Measurements from ENCODE around the gene MACROD2.

The MACROD2 gene

GRCh38 chr20:15564981-15565380 lies 1569.7 kb downstream of the MACROD2 start:
- DNase-seq (ENCODE audit: low read depth in 1 of 2, low spot score in 1 of 2) = no peak
- TF ChIP-seq JUND (IDR thresholded peaks at IDR 0.05; ENCODE audit: low read depth) = no peak
- in situ Hi-C loops (cut with HindIII; ENCODE audit: low pct_unique_long_range_greater_than_20kb, low sequenced_read_pairs) = no loop called here

GRCh38 chr20:15565786-15566185 lies 1570.5 kb downstream of the MACROD2 start:
- in situ Hi-C loops (cut with HindIII; ENCODE audit: low pct_unique_long_range_greater_than_20kb, low sequenced_read_pairs) = no loop called here
- no peak for DNase-seq (ENCODE audit: low read depth in 1 of 2, low spot score in 1 of 2)
- no peak for TF ChIP-seq JUND (IDR thresholded peaks at IDR 0.05; ENCODE audit: low read depth)

- in situ Hi-C loops (cut with HindIII; ENCODE audit: low pct_unique_long_range_greater_than_20kb, low sequenced_read_pairs) = no loop called here
- TF ChIP-seq JUND (IDR thresholded peaks at IDR 0.05; ENCODE audit: low read depth) = no peak
- DNase-seq (ENCODE audit: low read depth in 1 of 2, low spot score in 1 of 2) = no peak
Observed at GRCh38 chr20:15567219-15567618, 1571.9 kb downstream of the MACROD2 start.

GRCh38 chr20:15570156-15570555 lies 1574.8 kb downstream of the MACROD2 start:
- no peak for TF ChIP-seq JUND (IDR thresholded peaks at IDR 0.05; ENCODE audit: low read depth)
- DNase-seq (ENCODE audit: low read depth in 1 of 2, low spot score in 1 of 2) = no peak
- in situ Hi-C loops (cut with HindIII; ENCODE audit: low pct_unique_long_range_greater_than_20kb, low sequenced_read_pairs) = no loop called here

GRCh38 chr20:15571056-15571455 lies 1575.7 kb downstream of the MACROD2 start:
- in situ Hi-C loops (cut with HindIII; ENCODE audit: low pct_unique_long_range_greater_than_20kb, low sequenced_read_pairs) = no loop called here
- no peak for DNase-seq (ENCODE audit: low read depth in 1 of 2, low spot score in 1 of 2)
- no peak for TF ChIP-seq JUND (IDR thresholded peaks at IDR 0.05; ENCODE audit: low read depth)

- DNase-seq (ENCODE audit: low read depth in 1 of 2, low spot score in 1 of 2) = no peak
- in situ Hi-C loops (cut with HindIII; ENCODE audit: low pct_unique_long_range_greater_than_20kb, low sequenced_read_pairs) = no loop called here
- TF ChIP-seq JUND (IDR thresholded peaks at IDR 0.05; ENCODE audit: low read depth) = no peak
Observed at GRCh38 chr20:15575255-15575654, 1579.9 kb downstream of the MACROD2 start.

GRCh38 chr20:15576411-15576810 lies 1581.1 kb downstream of the MACROD2 start:
- no peak for TF ChIP-seq JUND (IDR thresholded peaks at IDR 0.05; ENCODE audit: low read depth)
- DNase-seq (ENCODE audit: low read depth in 1 of 2, low spot score in 1 of 2) = no peak
- in situ Hi-C loops (cut with HindIII; ENCODE audit: low pct_unique_long_range_greater_than_20kb, low sequenced_read_pairs) = no loop called here

GRCh38 chr20:15578113-15578512 lies 1582.8 kb downstream of the MACROD2 start:
- TF ChIP-seq JUND (IDR thresholded peaks at IDR 0.05; ENCODE audit: low read depth) = no peak
- in situ Hi-C loops (cut with HindIII; ENCODE audit: low pct_unique_long_range_greater_than_20kb, low sequenced_read_pairs) = no loop called here
- no peak for DNase-seq (ENCODE audit: low read depth in 1 of 2, low spot score in 1 of 2)

GRCh38 chr20:15579688-15580087 lies 1584.4 kb downstream of the MACROD2 start:
- DNase-seq (ENCODE audit: low read depth in 1 of 2, low spot score in 1 of 2) = no peak
- no peak for TF ChIP-seq JUND (IDR thresholded peaks at IDR 0.05; ENCODE audit: low read depth)
- in situ Hi-C loops (cut with HindIII; ENCODE audit: low pct_unique_long_range_greater_than_20kb, low sequenced_read_pairs) = no loop called here

- no peak for DNase-seq (ENCODE audit: low read depth in 1 of 2, low spot score in 1 of 2)
- no peak for TF ChIP-seq JUND (IDR thresholded peaks at IDR 0.05; ENCODE audit: low read depth)
- in situ Hi-C loops (cut with HindIII; ENCODE audit: low pct_unique_long_range_greater_than_20kb, low sequenced_read_pairs) = no loop called here
Observed at GRCh38 chr20:15582146-15582760, 1586.9 kb downstream of the MACROD2 start.

- no peak for DNase-seq (ENCODE audit: low read depth in 1 of 2, low spot score in 1 of 2)
- TF ChIP-seq JUND (IDR thresholded peaks at IDR 0.05; ENCODE audit: low read depth) = no peak
- in situ Hi-C loops (cut with HindIII; ENCODE audit: low pct_unique_long_range_greater_than_20kb, low sequenced_read_pairs) = no loop called here
Observed at GRCh38 chr20:15584507-15584906, 1589.2 kb downstream of the MACROD2 start.

- in situ Hi-C loops (cut with HindIII; ENCODE audit: low pct_unique_long_range_greater_than_20kb, low sequenced_read_pairs) = no loop called here
- no peak for TF ChIP-seq JUND (IDR thresholded peaks at IDR 0.05; ENCODE audit: low read depth)
- no peak for DNase-seq (ENCODE audit: low read depth in 1 of 2, low spot score in 1 of 2)
Observed at GRCh38 chr20:15593081-15593480, 1597.8 kb downstream of the MACROD2 start.

GRCh38 chr20:15594158-15594695 lies 1598.9 kb downstream of the MACROD2 start:
- in situ Hi-C loops (cut with HindIII; ENCODE audit: low pct_unique_long_range_greater_than_20kb, low sequenced_read_pairs) = no loop called here
- TF ChIP-seq JUND (IDR thresholded peaks at IDR 0.05; ENCODE audit: low read depth) = no peak
- DNase-seq (ENCODE audit: low read depth in 1 of 2, low spot score in 1 of 2) = no peak

Data from T47D (cell line).